Parathyroid adenoma (tissue), 2 donors: Measurements from ENCODE around the gene CEP128.

Experiments
- H2AFZ ChIP-seq: fragments of 300-600 bp; sonication (generic); one replicate; pipeline ENCODE4 v1.7.0; 2017; ENCODE audit warnings: antibody characterized with exemption, mild to moderate bottlenecking
- H3K27ac ChIP-seq: fragments of 300-600 bp; sonication (generic); one replicate; pipeline ENCODE4 v1.7.0; 2017
- H3K27me3 ChIP-seq: fragments of 300-600 bp; sonication (generic); one replicate; pipeline ENCODE4 v1.7.0; 2017; ENCODE audit warnings: low read length; ENCODE audit not compliant: control insufficient read depth, insufficient read depth
- H3K36me3 ChIP-seq: fragments of 300-600 bp; sonication (generic); one replicate; pipeline ENCODE4 v1.7.0; 2017; ENCODE audit warnings: low read length; ENCODE audit not compliant: control insufficient read depth, insufficient read depth
- H3K4me1 ChIP-seq: fragments of 300-600 bp; sonication (generic); one replicate; pipeline ENCODE4 v1.7.0; 2017; ENCODE audit warnings: control low read depth
- H3K4me2 ChIP-seq: fragments of 300-600 bp; sonication (generic); one replicate; pipeline ENCODE4 v1.7.0; 2017; ENCODE audit warnings: low read length
- H3K4me3 ChIP-seq: fragments of 300-600 bp; sonication (generic); one replicate; pipeline ENCODE4 v1.7.0; 2017; ENCODE audit warnings: low read depth, low read length
- H3K79me2 ChIP-seq: fragments of 300-600 bp; sonication (generic); one replicate; pipeline ENCODE4 v1.7.0; 2017; ENCODE audit warnings: control low read depth
- H3K9ac ChIP-seq: fragments of 300-600 bp; sonication (generic); one replicate; pipeline ENCODE4 v1.7.0; 2017; ENCODE audit warnings: mild to moderate bottlenecking
- H3K9me3 ChIP-seq: fragments of 300-600 bp; sonication (generic); one replicate; pipeline ENCODE4 v1.7.0; 2017; ENCODE audit warnings: low read length; ENCODE audit not compliant: control insufficient read depth
- CTCF ChIP-seq: fragments of 300-600 bp; sonication (generic); IDR thresholded peaks from one replicate; pipeline ENCODE4 v1.7.0; 2017; ENCODE audit warnings: antibody characterized with exemption, mild to moderate bottlenecking
- donor health status: primary hyperparathyroidism.

CEP128 gene

DNA sequence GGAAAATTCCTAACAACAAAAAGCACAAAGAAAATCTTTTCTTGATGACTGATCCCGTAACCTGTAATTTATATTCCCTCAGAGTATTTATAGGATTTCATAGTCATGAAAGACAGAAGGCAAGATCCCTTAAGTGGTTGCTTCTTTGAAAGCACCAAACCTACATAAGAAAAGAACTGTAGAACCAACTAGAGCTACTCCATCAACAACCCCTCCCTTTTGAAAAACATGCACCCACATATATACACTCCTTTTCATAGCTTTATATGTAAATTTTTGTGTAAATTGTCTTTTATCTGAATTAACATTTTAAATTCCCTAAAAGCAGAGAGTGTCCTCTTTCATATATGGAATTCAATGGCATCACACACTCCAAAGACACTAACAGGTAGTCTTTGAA is 215.3 kb downstream of the CEP128 start:
- Histone ChIP-seq H3K36me3 (no peaks in the 10 kb centered on the region), H3K79me2 (no peaks in the 10 kb centered on the region), H3K4me3 (no peak overlapping the region), H3K4me2 (no peak overlapping the region), H3K27me3 (no peaks in the 10 kb centered on the region), H2AFZ (no peak overlapping the region), H3K4me1 (no peaks in the 10 kb centered on the region), H3K9ac (no peak overlapping the region), H3K27ac (no peak overlapping the region), H3K9me3 (no peaks in the 10 kb centered on the region)
- no peak for TF ChIP-seq CTCF

GRCh38 chr14:80718940-80719339 is 222.6 kb downstream of the CEP128 start:
- no peak for TF ChIP-seq CTCF
- Histone ChIP-seq H3K4me3 (no peak overlapping the region), H3K79me2 (no peaks in the 10 kb centered on the region), H3K4me1 (peaks cover 36% of the 10 kb centered on the region), H3K4me2 (peak overlapping the region; percentile 44), H3K27me3 (no peaks in the 10 kb centered on the region), H3K36me3 (no peaks in the 10 kb centered on the region), H2AFZ (peak overlapping the region; percentile 76), H3K27ac (peak overlapping the region; percentile 87), H3K9ac (no peak overlapping the region), H3K9me3 (no peaks in the 10 kb centered on the region)

DNA sequence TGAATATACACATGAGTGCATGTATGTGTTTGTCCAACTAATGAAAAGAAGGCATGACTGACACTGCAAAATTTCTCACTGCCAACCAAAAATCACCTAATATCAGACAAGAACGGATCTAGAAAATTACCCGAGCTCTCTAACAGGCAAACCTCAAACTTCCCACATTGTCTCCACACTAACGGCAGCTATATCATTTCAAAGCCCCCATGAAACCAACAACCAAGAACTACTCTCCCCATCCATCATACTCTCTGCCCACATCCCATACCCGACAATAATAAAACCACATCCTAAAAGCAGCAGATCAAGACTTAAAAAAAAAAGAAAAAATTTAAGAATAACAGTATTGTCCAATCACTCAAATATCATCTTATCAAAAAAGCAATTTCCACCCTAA is 227.1 kb downstream of the CEP128 start:
- peak overlapping the region; percentile 1 for H2AFZ ChIP-seq

GRCh38 chr14:80713076-80713850 is 228.3 kb downstream of the CEP128 start:
- Histone ChIP-seq H2AFZ (no peak overlapping the region), H3K4me2 (no peak overlapping the region), H3K36me3 (no peaks in the 10 kb centered on the region), H3K27ac (no peak overlapping the region), H3K27me3 (no peaks in the 10 kb centered on the region), H3K79me2 (no peaks in the 10 kb centered on the region), H3K4me3 (no peak overlapping the region), H3K9me3 (no peaks in the 10 kb centered on the region), H3K4me1 (peaks cover 15% of the 10 kb centered on the region), H3K9ac (no peak overlapping the region)
- TF ChIP-seq CTCF: no peak

More for the DNA sequence above, 227.1 kb downstream of the CEP128 start:
- Histone ChIP-seq H3K27ac (no peak overlapping the region), H3K36me3 (no peaks in the 10 kb centered on the region), H3K4me2 (no peak overlapping the region), H3K79me2 (no peaks in the 10 kb centered on the region), H3K27me3 (no peaks in the 10 kb centered on the region), H3K9ac (no peak overlapping the region), H3K4me3 (no peak overlapping the region), H3K9me3 (no peaks in the 10 kb centered on the region), H3K4me1 (peaks cover 27% of the 10 kb centered on the region)
- TF ChIP-seq CTCF: no peak
